ENCODE data around the gene DNAJC3. TPM values are rescaled to one million over a fixed set of nuclear protein-coding genes. Genes with fewer than 3 reads are reported as not detected.

Gene DNAJC3
- total and polyA plus RNA-seq, 2 experiments from 2014 or later = 27.1 to 91.4 TPM

- Histone ChIP-seq H3K4me2 (no peak overlapping the region), H3K9me3 (ENCODE audit: low read depth) (no peaks in the 10 kb centered on the region), H3K4me3 (no peak overlapping the region), H4K20me1 (ENCODE audit: insufficient read depth, poor library complexity, severe bottlenecking) (peaks cover 46% of the 10 kb centered on the region), H2AFZ (no peak overlapping the region), H3K27ac (no peak overlapping the region), H3K27me3 (no peaks in the 10 kb centered on the region), H3K36me3 (replicated peaks; ENCODE audit: insufficient read depth, low read depth) (no peaks in the 10 kb centered on the region), H3K79me2 (no peaks in the 10 kb centered on the region), H3K9me2 (replicated peaks; ENCODE audit: insufficient read depth) (no peaks in the 10 kb centered on the region), H3K4me1 (ENCODE audit: insufficient read depth) (no peaks in the 10 kb centered on the region)
- DNase-seq (ENCODE audit: low spot score) = no peak
- WGBS (ENCODE audit: low lambda C conversion rate, missing lambda C conversion rate) = 85% methylated on average over 6 of the region's 6 CpGs
- TF ChIP-seq EZH2 (IDR thresholded peaks at IDR 0.05; ENCODE audit: borderline replicate concordance) = no peak
- no peak for TF ChIP-seq EZH2phosphoT487 (IDR thresholded peaks at IDR 0.05; ENCODE audit: low read depth, severe bottlenecking, unreplicated experiment)
- TF ChIP-seq, protein P1, sequence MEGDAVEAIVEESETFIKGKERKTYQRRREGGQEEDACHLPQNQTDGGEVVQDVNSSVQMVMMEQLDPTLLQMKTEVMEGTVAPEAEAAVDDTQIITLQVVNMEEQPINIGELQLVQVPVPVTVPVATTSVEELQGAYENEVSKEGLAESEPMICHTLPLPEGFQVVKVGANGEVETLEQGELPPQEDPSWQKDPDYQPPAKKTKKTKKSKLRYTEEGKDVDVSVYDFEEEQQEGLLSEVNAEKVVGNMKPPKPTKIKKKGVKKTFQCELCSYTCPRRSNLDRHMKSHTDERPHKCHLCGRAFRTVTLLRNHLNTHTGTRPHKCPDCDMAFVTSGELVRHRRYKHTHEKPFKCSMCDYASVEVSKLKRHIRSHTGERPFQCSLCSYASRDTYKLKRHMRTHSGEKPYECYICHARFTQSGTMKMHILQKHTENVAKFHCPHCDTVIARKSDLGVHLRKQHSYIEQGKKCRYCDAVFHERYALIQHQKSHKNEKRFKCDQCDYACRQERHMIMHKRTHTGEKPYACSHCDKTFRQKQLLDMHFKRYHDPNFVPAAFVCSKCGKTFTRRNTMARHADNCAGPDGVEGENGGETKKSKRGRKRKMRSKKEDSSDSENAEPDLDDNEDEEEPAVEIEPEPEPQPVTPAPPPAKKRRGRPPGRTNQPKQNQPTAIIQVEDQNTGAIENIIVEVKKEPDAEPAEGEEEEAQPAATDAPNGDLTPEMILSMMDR (IDR thresholded peaks at IDR 0.05; ENCODE audit: poor library complexity) = no peak
Measured at GRCh38 chr13:95697052-95697680, 20.2 kb downstream of the DNAJC3 start.

GRCh38 chr13:95698047-95698749 is 21.3 kb downstream of the DNAJC3 start:
- no peaks in the 10 kb centered on the region for H3K9me3 ChIP-seq (ENCODE audit: low read depth)
- no peaks in the 10 kb centered on the region for H3K79me2 ChIP-seq
- TF ChIP-seq EZH2 (IDR thresholded peaks at IDR 0.05; ENCODE audit: borderline replicate concordance) = no peak
- TF ChIP-seq, protein P1 (IDR thresholded peaks at IDR 0.05; ENCODE audit: poor library complexity) = no peak
- no peak for TF ChIP-seq EZH2phosphoT487 (IDR thresholded peaks at IDR 0.05; ENCODE audit: low read depth, severe bottlenecking, unreplicated experiment)

DNA sequence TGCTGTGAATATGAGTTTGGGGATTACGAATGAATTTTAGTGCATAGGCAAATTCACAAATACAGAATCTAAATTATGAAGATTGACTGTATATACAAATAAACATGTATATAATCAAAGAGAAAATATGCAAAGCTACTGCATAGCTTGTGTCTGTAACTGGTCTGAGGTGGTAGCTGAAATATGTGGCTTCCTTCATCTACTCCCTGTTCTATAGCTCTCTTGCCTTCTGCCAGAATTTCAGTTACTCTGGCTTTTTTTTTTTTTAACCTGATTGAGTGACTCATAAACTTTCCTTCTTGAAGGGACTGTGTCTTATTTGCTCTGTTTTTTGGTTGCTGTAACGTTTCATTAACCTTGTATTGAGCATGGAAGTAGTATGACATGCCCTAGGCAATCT is 26.6 kb downstream of the DNAJC3 start:
- Histone ChIP-seq H3K79me2 (no peaks in the 10 kb centered on the region), H3K36me3 (replicated peaks; ENCODE audit: insufficient read depth, low read depth) (no peaks in the 10 kb centered on the region), H3K27me3 (no peaks in the 10 kb centered on the region), H3K9me2 (replicated peaks; ENCODE audit: insufficient read depth) (no peaks in the 10 kb centered on the region), H4K20me1 (ENCODE audit: insufficient read depth, poor library complexity, severe bottlenecking) (peaks cover 72% of the 10 kb centered on the region), H3K4me1 (ENCODE audit: insufficient read depth) (no peaks in the 10 kb centered on the region), H2AFZ (no peak overlapping the region), H3K9me3 (ENCODE audit: low read depth) (no peaks in the 10 kb centered on the region), H3K4me2 (no peak overlapping the region), H3K27ac (no peak overlapping the region), H3K4me3 (no peak overlapping the region)
- TF ChIP-seq EZH2phosphoT487 (IDR thresholded peaks at IDR 0.05; ENCODE audit: low read depth, severe bottlenecking, unreplicated experiment) (no peak), EZH2 (IDR thresholded peaks at IDR 0.05; ENCODE audit: borderline replicate concordance) (no peak)
- TF ChIP-seq, protein P1 (IDR thresholded peaks at IDR 0.05; ENCODE audit: poor library complexity) = no peak
- WGBS (ENCODE audit: low lambda C conversion rate, missing lambda C conversion rate) = 73% methylated on average over 2 of the region's 2 CpGs
- DNase-seq (ENCODE audit: low spot score) = no peak

More at GRCh38 chr13:95698047-95698749, 21.3 kb downstream of the DNAJC3 start:
- Histone ChIP-seq H3K4me1 (ENCODE audit: insufficient read depth) (no peaks in the 10 kb centered on the region), H3K36me3 (replicated peaks; ENCODE audit: insufficient read depth, low read depth) (no peaks in the 10 kb centered on the region), H4K20me1 (ENCODE audit: insufficient read depth, poor library complexity, severe bottlenecking) (peaks cover 57% of the 10 kb centered on the region), H3K27ac (no peak overlapping the region), H3K27me3 (no peaks in the 10 kb centered on the region), H3K9me2 (replicated peaks; ENCODE audit: insufficient read depth) (no peaks in the 10 kb centered on the region), H3K4me2 (no peak overlapping the region), H2AFZ (no peak overlapping the region), H3K4me3 (no peak overlapping the region)
- DNase-seq (ENCODE audit: low spot score) = peak; percentile 19
- WGBS (ENCODE audit: low lambda C conversion rate, missing lambda C conversion rate) = 71% methylated on average over 5 of the region's 5 CpGs
